HG03571 (cell line): ENCODE results near the gene SCYGR6.
A peak's percentile ranks its signal among the peaks of the same experiment; 100 is the strongest.
"Not testable (repeated sequence)": the region's sequence is repeated elsewhere in the genome, so short reads cannot be mapped to it uniquely, and the experiment has no call there.

Source experiments
- ATAC-seq: cut with Tn5 transposase; IDR thresholded peaks from one replicate; pipeline ENCODE4 v1.9.1; 2021; ENCODE audit not compliant: unreplicated experiment

Gene SCYGR6

GRCh38 chr2:227724394-227725039 is at the start of gene SCYGR6:
TSS of gene SCYGR6 (minus strand) at chr2:227724757. CDS start at chr2:227724757, 0 bp downstream.
- no peak for ATAC-seq

- ATAC-seq, result no peak
Observed at GRCh38 chr2:227774011-227774624, 49.6 kb upstream of the SCYGR6 start.

GRCh38 chr2:227772932-227773331 is 48.4 kb upstream of the SCYGR6 start:
- ATAC-seq, result no peak

DNA sequence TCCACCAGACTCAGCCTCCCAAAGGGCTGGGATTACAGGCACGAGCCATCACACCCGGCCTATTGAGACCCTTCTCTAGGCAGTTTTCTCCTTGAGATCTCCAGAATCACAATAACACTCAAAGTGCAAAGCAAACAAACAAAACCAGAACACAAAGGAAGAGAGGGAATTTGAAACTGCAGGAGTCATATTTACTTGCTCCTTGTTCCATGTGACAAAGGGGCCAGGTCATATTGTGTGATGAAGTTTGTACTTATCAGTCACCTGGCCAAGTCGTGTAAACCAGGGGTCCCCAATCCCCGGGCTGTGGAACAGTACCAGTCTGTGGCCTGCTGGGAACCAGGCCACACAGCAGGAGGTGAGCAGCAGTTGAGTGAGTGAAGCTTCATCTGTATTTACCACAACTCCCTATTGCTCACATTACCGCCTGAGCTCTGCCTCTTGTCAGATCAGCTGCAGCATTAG is 47.7 kb upstream of the SCYGR6 start:
- ATAC-seq, result no peak

GRCh38 chr2:227767830-227768229 is 43.3 kb upstream of the SCYGR6 start:
- no peak for ATAC-seq

DNA sequence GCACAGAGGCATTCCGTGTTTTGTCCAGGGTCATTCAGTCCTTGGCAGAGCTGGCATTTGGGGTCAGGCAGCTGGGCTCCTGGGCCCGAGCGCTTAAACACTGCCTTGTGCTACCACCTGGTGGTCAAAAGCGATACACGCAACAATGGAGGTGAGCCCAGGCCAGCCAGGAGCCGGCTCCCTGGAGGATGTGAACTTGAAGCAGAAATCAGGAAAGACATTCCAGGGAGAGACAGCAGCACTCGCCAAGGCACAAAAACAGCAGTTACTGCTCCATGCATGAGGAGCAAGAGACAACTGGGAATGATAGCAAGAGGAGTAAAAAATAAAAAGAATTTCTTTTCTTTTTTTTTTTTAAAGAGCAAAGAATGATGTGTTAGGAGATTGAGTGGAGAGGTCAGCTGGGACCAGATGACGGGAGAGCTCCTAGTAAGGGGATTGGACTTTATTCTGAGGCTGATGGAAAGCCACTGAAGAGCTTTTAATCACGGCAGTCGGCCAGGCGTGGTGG is 41.9 kb upstream of the SCYGR6 start:
- peak; percentile 96 for ATAC-seq

DNA sequence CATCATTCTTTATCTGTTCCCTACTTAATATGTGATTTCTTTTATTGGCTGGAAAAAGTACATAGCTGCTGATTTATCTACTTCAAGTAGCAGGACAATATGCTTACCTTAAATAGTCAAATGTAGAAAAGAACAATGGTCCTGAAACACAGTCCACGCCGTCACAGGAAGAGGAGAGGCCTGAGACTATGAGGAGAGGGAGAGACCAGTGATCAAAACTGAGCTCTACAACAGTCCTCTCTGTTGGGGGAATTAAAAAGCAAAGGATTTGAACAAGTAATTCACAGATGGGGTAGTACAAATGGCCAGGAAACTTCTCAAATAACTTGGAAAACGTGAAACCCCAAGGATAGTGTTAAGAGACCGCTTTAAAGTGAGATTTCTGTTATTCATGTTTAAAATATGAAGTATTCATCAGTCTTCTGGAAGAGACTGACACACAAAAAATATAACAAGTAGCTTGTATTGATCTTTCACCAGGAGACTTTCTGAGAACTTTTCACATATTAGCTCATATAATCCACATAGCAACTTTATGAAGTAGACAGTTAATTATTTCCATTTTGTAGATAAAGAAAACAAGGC is 41.3 kb upstream of the SCYGR6 start:
- no peak for ATAC-seq

DNA sequence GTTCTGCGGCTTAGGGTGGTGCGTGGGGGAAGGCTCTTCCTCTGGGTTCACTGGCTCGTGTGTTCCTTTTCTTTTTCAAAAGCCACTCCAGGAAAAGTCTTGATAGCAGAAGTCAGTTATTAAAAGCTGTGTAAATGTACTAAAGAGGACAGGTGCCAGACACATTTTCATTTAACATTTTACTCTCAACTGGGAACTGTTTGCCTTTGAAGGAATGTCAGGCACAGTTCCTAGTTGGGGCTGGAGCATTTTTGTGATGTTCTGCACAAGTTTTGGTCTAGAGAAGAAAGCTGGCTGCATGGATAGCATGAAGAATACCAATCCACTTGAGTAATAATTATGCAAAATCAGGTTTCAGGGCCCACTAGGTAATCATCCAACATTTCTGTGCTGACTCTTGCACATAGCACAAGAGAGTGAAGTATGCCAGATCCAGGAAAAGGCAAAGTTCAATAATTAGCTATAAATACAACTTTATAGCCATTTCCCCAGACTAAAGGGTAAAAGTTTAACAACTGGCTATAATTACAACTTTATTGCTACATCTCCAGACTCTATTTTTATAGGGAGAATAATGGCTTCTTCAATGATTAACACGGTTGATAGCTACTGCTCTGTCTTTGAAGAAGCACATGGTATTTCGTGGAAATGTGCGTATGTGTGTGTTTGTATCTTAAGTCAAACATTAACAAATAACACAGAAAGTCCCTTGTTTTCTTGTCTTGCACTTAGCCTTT is 37.4 kb upstream of the SCYGR6 start:
- no peak for ATAC-seq

- no peak for ATAC-seq
Observed at GRCh38 chr2:227759411-227760118, 35.0 kb upstream of the SCYGR6 start.

DNA sequence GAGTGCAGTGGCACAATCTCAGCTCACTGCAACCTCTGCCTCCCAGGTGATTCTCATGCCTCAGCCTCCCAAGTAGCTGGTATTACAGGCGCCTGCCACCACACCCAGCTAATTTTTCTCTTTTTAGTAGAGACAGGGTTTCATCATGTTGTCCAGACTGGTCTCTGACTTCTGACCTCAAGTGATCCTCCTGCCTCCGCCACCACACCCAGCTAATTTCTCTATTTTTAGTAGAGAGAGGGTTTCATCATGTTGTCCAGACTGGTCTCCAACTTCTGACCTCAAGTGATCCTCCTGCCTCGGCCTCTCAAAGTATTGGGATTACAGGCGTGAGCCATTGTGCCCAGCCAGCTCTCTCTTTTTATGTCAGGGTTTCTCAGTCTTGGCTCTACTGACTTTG is 31.7 kb upstream of the SCYGR6 start:
- ATAC-seq, result not testable (repeated sequence)

GRCh38 chr2:227748079-227748478 is 23.5 kb upstream of the SCYGR6 start:
- ATAC-seq, result no peak

DNA sequence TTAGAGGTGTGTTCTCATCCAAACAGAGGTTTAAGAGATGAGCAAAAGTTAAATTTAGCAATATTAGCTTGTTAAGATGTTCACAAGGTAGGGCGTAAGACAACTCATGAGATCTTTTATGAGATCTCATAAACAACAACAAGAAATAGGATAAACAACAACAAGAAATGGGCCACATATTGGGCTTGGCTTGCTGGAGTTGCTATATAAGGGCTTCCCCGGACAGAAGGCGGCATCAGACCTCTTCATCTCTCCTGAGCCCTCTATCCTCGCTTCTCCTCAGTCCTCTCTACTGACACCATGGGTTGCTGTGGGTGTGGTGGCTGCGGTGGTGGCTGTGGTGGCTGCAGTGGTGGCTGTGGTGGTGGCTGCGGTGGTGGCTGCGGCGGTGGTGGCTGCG is 21.0 kb upstream of the SCYGR6 start, which contains the start of gene SCYGR8:
Gene SCYGR8 (plus strand): TSS at position 301 of the 400 bp plus-strand sequence. CDS start 0 bp downstream, at position 301.
- no peak for ATAC-seq

- not testable (repeated sequence) for ATAC-seq
Observed at GRCh38 chr2:227740705-227741104, 16.1 kb upstream of the SCYGR6 start.

DNA sequence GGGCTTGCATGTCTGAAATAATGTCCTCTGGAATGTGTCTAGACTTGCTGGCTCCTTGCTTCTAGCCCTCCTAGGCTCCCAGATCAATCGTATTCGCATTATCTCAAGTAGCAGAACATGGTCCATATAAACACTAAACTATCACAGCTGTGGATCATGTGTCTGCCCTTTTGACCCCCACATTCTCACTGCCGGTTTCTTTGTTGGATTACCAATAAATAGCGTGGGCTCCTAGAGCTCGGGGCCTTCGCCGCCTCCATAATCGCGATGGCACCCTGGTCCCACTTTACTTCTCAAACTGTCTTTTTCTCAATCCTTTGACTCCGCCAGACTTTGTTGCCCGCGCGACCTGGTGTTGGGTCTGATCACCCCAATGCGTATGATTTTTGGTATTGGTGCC is 14.8 kb upstream of the SCYGR6 start:
- ATAC-seq, result no peak

DNA sequence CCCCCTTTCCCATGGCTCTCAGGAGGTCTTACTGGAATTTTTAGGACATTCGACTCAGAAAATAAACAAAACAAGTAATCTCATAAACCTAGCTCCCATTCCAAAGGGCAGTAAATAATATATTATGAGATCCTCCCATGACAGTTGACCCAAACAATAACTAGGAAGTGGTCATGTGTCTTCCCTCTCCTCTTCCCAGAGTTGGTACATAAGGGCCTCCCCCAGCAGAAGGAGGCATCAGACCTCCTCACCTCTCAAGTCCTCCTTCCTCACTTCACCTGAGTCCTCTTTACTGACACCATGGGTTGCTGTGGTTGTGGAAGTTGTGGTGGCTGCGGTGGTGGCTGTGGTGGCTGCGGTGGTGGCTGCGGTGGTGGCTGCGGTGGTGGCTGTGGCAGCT is 3.5 kb upstream of the SCYGR6 start, which contains the start of gene SCYGR7:
Gene SCYGR7 (plus strand): TSS at position 301 of the 400 bp plus-strand sequence. CDS start 0 bp downstream, at position 301.
- ATAC-seq, result no peak

DNA sequence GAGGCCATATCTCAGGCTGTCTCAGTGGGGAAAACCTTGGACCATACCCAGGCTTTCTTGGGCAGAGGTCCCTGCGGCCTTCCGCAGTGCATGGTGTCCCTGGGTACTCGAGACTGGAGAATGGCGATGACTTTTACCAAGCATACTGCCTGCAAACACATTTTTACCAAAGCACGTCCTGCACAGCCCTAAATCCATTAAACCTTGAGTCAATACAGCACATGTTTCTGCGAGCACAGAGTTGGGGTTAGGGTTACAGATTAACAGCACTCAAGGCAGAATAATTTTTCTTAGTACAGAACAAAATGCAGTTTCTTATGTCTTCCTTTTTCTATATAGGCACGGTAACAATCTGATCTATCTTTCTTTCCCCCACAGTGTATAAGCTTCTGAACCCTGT is 1.7 kb downstream of the SCYGR6 start:
- ATAC-seq, result not testable (repeated sequence)

DNA sequence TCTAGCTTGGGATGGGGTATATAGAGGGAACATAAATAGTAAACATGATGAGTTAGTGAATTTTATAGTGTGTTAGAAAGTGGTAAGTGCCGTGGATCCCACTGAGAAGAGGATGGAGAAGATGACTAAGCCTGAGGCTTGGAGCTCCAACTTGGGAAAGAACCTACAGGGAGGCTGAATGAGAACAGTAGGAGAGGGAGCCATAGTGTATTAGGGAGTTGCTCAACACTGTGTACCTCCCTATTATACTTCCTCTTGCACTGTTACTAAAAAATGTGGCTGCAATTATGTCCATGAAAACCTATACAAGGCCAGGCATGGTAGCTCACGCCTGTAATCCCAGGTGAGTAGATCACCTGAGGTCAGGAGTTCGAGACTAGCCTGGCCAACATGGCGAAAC is 3.9 kb downstream of the SCYGR6 start:
- ATAC-seq, result no peak

DNA sequence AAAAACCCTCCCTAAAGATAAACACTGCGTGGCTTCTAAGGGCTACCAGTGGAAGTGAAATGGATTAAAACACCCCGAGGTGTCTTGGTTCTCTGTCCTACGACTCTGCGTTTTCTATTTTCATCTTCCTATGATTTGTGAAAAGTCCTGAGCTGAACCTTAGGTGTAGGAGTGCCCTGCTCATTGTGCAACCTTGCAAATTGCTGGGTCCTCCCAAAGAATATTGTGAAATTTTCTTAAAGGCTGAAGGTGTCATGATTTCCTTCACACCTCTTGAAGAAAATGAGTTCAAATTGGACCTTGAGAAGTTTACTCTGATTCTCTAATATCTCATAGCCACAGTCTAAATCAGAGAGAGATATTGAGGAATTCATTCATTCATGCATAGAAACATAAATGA is 4.9 kb downstream of the SCYGR6 start:
- ATAC-seq, result no peak

DNA sequence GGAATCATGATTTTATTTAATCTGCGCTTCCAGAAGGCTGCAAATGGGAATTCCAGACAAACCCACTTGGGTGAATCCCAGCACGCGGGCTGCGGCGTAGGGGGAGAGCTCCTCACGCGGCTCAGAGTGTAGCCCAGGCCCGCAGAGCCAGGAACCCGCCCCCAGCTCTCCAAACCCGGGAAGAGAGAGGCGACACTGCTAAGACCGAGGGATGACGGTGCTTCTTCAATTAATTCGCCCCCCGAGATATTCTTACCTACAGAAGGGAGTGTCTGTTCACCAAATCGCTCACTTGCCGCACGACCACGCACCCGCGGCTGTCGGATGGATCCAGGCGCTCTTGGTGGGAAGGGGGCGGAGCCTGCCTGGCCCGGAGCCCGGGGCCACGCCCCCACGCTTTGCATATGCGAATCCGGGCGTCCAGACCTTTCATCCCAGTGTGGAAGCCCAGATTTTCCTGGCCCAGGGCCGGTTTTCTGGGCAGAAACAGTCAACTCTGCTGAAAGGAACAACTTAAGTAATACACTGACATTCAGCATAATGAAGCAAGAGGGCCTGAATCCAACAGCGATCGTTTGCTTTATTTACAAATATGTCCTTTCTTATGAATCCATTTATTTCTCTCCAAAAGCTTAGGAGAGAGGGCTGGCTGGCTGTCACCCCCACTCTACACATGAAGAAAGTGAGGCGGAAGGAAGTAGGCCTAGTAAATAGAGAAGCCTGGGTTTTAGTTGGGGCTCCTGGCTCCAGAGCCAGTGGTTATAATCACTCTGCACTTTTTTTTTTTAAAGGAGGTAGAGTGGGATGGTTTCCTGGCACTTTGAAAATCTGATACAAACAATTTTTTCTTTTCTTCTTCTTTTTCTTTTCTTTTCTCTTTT is 6.6 kb downstream of the SCYGR6 start, which contains the start of gene SLC19A3:
Gene SLC19A3 (minus strand): TSS at position 342 of the 881 bp plus-strand sequence. CDS start 15,710 bp downstream, outside the sequence.
- no peak for ATAC-seq
